ENCODE results near the gene ACER1.
"Not testable (repeated sequence)": the region's sequence is repeated elsewhere in the genome, so short reads cannot be mapped to it uniquely, and the experiment has no call there.

Gene ACER1

GRCh38 chr19:6357174-6357573 lies 23.8 kb upstream of the ACER1 start:
- no peak for DNase-seq (ENCODE audit: low spot score)

GRCh38 chr19:6355321-6356040 lies 22.1 kb upstream of the ACER1 start:
- not testable (repeated sequence) for DNase-seq (ENCODE audit: low spot score)

GRCh38 chr19:6354098-6354674 lies 20.8 kb upstream of the ACER1 start:
- DNase-seq (ENCODE audit: low spot score): peak; percentile 12

- DNase-seq (ENCODE audit: low spot score): no peak
Observed at GRCh38 chr19:6352381-6353165, 19.2 kb upstream of the ACER1 start.

GRCh38 chr19:6350688-6351087 lies 17.3 kb upstream of the ACER1 start:
- DNase-seq (ENCODE audit: low spot score): no peak

- not testable (repeated sequence) for DNase-seq (ENCODE audit: low spot score)
Observed at GRCh38 chr19:6349271-6349670, 15.9 kb upstream of the ACER1 start.

GRCh38 chr19:6343462-6343861 lies 10.1 kb upstream of the ACER1 start:
- no peak for DNase-seq (ENCODE audit: low spot score)

- no peak for DNase-seq (ENCODE audit: low spot score)
Observed at GRCh38 chr19:6340493-6341201, 7.2 kb upstream of the ACER1 start.

- DNase-seq (ENCODE audit: low spot score): no peak
Observed at GRCh38 chr19:6334490-6335285, 1.3 kb upstream of the ACER1 start.

- DNase-seq (ENCODE audit: low spot score): no peak
Observed at GRCh38 chr19:6326815-6327214, 6.6 kb downstream of the ACER1 start.

- no peak for DNase-seq (ENCODE audit: low spot score)
Observed at GRCh38 chr19:6325614-6326013, 7.8 kb downstream of the ACER1 start.

- DNase-seq (ENCODE audit: low spot score): no peak
Observed at GRCh38 chr19:6324757-6325156, 8.7 kb downstream of the ACER1 start.

- DNase-seq (ENCODE audit: low spot score): no peak
Observed at GRCh38 chr19:6322284-6322683, 11.1 kb downstream of the ACER1 start.

GRCh38 chr19:6319376-6319775 lies 14.0 kb downstream of the ACER1 start:
- DNase-seq (ENCODE audit: low spot score): no peak

- DNase-seq (ENCODE audit: low spot score): no peak
Observed at GRCh38 chr19:6318772-6319171, 14.6 kb downstream of the ACER1 start.

- not testable (repeated sequence) for DNase-seq (ENCODE audit: low spot score)
Observed at GRCh38 chr19:6315646-6316045, 17.8 kb downstream of the ACER1 start.

GRCh38 chr19:6313398-6313969 lies 19.9 kb downstream of the ACER1 start:
- DNase-seq (ENCODE audit: low spot score): no peak

GRCh38 chr19:6312018-6312417 lies 21.4 kb downstream of the ACER1 start:
- DNase-seq (ENCODE audit: low spot score): no peak

- no peak for DNase-seq (ENCODE audit: low spot score)
Observed at GRCh38 chr19:6298413-6298812, 35.0 kb downstream of the ACER1 start.

GRCh38 chr19:6297202-6297601 lies 36.2 kb downstream of the ACER1 start:
- no peak for DNase-seq (ENCODE audit: low spot score)

GRCh38 chr19:6292006-6292405 lies 41.4 kb downstream of the ACER1 start:
- DNase-seq (ENCODE audit: low spot score): no peak
